ENCODE measurements around the gene DENND4C.
"Not testable (repeated sequence)": the region's sequence is repeated elsewhere in the genome, so short reads cannot be mapped to it uniquely, and the experiment has no call there.

Gene DENND4C

DNA sequence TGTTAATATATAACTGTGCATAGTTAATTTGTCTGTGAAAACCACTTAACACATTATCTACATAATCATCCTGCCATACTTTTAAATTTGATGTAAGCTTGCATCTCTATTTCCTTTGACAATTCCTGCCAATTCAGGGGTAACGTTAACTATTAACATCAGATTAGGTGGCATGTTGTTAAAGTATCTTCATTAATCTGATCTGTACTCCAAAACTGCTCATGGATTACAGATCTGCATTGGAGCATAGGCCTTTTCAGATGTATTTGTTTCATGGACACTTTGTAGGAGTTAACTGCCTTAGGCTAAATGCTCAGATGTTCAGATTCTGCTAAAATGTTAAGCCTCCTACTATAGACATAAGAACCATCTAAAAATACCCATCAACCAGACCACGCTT is 146.4 kb downstream of the DENND4C start:
- DNase-seq = no peak

DNA sequence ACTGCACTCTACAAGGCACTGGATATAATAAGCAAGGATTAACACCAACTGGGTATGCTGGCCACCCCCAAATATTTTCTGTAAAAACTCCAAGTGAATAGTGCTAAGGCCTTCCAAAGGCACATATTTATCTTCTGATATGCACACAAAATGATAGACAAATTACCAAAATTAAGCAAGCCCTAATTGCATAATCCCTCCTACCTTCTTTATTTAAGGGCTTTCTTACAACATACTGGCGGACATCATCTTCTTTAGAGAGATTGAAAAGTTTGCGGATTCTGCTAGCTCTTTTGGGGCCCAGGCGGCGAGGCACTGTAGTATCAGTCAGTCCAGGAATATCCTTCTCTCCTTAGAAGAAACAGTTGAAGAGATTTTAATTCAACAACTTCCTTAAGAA is 147.7 kb downstream of the DENND4C start:
- DNase-seq = no peak

DNA sequence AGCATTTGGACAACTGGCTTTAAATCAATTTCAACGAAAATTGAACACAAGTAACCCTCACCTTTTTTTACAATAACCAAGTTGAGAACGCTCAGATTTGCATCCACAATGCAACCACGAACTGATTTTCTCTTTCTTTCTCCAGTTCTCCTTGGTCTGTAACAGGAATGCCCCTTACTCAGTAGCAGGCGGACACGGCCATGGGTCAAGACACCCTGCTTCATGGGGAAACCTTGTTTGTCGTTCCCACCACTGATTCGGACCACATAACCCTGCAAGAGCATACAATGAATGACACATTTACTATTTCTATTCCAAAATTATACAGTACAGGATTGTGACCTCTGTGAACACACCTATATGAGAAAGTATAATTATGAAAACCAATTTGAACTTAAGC is 148.2 kb downstream of the DENND4C start:
- DNase-seq = peak; percentile 25

DNA sequence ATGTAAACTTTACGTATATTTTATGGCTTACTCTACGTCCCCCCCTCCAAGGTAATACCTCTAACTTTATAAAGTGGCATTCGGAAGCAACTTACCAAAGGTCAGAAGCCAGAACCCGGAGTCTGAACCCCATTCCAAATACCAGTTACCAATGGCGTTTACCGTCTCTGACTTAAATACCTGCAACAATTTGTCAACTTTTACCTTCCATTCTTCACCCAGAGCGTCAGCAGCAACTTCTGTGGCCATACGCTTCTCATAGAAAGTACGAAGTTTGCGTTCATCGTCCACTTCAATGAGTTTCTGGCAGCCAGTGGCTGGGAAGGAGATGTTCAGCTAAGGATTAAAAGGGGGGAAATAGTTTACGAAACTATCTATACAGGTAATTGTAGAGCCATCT is 148.8 kb downstream of the DENND4C start:
- DNase-seq = peak; percentile 21

DNA sequence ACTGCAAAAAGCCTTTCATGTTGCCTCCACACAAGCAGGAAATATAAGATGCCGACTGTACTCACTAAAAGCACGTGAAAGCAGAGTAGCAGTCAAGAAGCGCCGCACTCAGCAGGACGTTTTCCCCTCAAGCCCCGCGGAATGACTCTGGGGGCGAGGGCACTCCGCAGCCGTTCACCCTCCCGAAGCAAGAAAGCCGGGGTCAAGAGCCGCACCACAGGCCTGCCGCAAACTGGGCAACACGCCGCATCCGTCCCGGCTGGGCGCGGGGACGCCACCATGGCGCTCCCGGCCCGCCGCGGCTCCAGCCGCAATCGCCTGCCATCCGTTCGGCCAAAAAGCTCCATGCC is 149.2 kb downstream of the DENND4C start:
- no peak for DNase-seq

DNA sequence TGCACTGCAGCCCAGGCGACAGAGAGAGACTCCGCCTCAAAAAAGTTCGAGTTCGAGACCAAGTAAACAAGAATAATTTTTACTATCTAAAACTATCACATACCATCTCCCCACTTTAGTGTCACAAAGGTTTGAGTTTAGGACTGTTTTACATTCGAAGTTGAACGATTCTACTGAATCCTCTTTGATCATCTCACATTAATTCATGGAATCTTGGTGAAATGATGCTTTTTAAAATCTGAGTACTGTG is 150.3 kb downstream of the DENND4C start:
- no peak for DNase-seq

DNA sequence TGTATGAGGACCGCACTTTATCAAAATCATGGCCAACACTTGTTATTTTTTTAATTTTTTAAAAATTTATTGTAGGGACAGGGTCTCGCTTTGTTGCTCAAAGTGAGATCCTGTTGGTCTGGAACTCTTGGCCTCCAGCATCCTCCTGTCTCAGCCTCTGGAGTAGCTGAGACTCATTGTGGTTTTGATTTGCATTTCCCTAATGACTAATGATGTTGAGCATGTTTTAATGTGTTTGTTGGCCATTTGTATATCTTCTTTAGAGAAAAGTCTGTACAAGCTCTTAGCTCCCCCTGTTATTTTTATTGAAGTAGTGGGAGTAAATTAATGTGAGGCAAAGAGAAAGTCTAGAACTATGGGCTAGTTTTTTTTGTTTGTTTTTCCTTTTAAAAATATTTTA is 151.2 kb downstream of the DENND4C start:
- DNase-seq = peak; percentile 43

DNA sequence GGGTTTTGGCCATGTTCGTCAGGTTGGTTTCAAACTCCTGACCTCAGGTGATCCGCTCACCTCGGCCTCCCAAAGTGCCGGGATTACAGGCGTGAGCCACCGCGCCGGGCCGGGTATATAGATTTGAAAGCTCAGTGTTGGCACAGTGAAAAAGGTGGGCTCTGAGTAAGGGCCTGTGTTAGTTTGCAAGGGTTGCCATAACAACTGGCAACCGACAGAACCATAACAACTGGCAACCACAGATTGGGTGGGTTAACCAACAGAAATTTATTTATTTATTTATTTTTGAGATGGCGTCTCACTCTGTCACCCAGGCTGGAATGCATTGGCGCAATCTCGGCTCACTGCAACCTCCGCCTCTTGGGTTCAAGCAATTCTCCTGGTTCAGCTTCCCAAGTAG is 154.7 kb downstream of the DENND4C start:
- DNase-seq = not testable (repeated sequence)

DNA sequence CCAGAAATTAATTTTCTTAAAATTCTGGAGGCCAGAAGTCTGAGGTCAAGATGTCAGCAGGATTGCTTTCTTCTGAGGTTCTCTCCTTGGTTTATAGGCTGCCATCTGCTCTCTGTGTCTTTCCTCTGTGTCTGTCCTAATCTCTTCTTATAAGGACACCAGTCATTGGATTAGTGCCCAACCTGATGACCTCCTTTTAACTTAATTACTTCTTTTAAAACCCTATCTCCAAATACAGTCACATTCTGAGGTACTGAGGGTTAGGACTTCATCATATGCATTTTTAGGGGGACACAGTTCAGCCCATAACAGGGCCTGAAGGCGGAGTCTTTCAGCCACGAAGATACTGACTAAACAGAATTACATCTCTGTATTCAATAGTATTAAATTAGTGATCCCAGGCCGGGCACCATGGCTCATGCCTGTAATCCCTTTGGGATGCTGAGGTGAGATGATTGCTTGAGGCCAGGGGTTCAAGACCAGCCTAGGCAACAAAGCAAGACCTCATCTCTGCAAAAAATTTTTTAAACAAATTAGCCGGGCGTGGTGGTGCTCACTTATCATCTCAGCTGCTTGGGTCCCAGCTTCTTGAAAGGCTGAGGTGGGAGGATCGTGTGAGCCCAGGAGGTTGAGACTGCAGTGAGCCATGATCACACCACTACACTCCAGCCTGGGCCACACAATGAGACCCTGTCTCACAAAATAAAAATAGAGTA is 155.5 kb downstream of the DENND4C start:
- DNase-seq = no peak

DNA sequence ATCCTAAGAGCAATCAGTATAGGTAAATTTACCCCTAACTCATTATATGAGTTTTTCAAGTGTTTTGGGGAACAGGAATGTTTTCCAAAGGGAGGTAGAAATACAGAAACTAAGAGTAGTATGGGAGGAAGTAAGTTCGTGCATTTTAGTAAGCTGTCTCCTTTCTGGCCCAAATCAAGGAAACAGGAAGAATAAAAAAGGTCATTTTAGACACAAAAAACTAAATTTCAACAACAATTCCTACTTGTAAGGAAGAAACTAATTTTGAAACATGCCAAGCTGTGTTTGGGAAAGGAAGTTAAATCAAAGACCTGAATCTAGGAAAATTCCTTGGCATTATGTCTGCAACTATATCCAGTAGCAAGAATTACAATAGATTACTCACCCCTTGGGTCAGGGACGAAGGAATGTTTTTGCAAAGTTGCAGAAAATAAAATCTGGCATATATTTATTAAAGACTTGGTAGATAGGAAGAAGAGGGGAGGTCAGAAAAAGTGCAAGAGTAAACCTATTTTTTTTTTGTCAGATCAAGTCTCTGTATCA is 156.1 kb downstream of the DENND4C start:
- no peak for DNase-seq

DNA sequence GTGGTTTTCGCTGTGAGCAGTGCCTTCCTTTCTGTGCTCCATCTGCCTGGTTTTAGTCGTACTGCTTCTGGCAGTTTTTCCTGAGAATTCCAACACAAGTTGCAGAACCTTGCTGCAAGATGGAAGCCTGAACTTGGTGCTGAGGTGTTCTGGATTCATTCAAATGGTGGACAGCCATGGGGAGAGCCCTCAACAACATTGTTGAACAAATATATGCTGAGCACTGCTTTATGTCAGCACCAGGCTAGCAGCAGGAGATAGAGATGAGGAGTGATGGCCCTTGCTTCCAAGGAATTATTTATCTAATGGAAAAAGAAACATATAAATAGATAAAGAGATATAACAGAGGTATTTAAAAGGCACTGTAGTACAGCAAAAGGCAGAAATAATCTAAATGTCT is 156.8 kb downstream of the DENND4C start:
- DNase-seq = no peak

DNA sequence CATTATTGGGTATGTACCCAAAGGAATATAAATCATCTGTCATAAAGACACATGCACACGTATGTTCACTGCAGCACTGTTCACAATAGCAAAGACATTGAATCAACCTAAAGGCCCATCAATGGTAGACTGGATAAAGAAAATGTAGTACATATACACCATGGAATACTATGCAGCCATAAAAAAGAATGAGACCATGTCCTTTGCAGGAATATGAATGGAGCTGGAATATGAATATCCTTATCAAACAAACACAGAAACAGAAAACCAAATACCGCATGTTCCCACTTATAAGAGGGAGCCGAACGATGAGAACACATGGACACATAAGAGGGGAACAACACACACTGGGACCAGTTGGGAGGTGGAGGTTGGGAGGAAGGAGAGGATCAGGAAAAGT is 159.0 kb downstream of the DENND4C start:
- not testable (repeated sequence) for DNase-seq

DNA sequence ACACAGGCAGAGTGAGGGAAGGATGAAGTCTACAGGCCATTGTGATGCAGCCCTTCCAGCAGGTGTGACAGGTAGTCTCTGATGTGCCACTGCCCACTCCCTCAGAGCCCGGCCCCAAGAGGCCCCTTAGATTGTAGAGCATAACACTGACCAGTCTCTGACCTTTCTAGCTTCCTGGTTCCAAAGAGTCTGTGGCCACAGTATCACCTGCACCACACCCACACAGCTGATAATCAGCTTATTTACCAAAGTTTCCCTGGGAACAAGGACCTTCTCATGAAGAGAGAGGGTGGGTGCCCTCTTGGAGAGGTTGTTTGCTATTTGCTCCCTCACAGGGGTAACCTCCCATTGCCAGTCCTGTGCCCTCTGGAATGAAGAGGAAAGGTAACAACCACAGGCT is 167.4 kb downstream of the DENND4C start:
- DNase-seq = no peak

DNA sequence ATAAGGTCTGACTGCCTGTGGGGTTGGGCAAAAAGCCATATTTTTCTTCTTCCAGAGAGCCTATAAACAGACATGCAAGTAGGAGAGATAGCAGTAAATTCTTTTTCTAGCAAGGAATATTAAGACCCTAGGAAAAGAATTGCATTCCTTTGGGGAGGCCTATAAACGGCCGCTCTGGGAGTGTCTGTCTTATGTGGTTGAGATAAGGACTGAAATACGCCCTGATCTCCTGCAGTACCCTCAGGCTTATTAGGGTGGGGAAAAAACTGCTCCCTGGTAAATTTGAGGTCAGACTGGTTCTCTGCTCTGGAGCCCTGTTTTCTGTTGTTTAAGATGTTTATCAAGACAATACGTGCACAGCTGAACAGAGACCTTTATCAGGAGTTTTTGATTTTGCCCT is 172.7 kb downstream of the DENND4C start:
- not testable (repeated sequence) for DNase-seq

DNA sequence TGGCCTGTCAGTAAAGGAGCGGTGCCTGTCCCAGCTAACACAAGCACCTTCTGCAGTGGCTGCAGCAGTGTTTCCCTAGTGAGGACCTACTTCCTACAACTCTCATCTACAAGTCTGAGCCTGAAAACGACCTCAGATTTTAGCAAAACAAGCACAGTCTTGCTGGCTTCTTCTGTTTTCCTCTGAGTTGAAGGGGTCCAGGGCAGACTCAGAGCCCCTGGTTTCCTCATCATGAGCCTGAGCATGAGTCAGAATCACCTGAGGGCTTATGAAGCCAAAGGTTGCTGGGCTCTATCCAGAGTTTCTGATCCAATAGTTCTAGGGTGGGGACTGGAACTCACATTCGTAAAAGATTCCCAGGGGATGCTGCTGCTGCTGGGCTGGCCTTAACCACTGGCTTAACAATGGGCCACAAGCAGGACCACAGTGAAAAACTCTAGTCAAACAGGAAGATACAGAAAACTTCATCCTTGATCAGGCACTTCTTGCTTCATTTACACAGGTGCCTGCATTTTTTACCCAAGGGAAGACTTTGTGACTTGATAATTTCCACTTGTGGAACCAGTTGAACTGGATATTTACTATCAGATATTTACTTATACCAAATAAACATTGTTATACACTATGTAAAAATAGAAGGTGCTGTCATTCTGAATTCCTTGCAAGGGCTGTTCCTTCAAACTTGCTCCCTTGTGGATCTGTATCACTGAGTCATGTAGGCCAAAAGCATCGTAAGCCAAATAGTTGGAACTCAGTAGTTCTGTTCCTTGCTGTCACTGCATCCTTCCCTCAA is 174.0 kb downstream of the DENND4C start:
- DNase-seq = no peak

DNA sequence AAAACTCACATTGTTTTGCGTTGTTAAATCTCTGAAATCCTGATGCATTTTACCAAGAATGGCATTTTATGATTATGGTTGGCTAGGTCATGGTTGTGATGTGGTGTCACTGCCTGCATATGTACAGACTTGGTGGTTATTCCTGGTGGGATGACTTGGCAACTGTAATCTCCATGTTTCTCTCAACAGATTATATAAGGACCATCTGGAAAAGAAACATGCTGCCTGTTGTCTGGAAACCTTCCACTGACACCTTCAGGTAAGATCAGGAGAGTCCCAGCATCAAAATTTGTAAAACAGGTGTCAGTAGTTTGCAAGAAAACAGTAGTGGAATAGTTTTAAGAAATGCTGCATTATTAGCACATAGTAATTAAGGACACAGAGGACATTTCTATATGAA is 175.3 kb downstream of the DENND4C start:
- no peak for DNase-seq

DNA sequence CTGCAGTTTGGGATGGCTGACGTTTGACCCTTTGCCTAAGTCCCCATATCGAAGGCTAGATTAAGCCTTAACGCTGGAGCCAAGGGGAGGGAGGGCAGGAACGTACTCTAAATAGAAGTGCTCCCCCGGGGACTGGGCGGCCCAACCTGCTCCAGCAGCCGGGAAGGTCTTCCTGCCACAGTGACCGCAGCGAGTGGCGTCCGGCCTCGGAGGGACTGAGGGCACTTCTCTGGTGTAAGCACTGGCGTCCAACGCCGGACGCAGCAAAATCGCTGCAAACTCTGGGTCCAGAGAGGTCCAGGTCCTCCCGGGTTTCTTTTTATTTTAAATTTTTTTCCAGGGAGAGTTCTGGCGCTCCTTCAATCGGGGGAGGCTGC is 177.8 kb downstream of the DENND4C start:
- no peak for DNase-seq

DNA sequence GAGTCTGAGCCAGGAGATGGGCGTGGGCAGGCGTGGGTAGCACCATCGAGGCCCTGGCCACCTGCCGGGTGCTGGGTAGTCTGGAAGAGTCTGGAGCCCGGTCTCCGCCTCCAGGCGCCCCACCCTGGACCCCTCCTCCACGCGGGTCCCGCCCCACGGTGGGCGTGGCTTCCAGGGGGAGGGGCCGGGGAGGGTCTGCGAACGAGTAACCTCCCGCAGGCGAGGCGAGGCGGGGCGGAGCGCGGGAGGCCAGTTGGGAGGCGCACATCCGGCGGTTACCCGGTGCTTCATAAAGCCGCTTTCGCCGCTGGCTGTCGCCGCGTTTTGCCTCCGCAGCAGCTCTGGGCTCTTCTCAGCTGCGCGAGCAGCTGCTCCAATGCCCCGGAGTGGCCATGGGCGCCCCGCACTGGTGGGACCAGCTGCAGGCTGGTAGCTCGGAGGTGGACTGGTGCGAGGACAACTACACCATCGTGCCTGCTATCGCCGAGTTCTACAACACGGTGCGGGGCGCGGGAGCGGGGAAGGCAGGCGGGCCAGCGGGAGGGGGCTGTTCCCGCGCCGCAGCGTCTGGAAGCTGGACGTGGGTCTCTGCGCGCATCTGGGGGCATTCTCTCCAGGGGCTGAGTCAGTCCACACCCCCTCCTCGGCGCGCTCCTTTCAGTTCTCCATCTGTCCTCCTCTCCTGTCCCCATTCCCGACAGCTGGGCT is 178.4 kb downstream of the DENND4C start, which contains the start of gene ACER2:
Gene ACER2 (plus strand): TSS at position 317 of the 708 bp plus-strand sequence. CDS start 76 bp downstream, at position 393.
- DNase-seq = peak; percentile 97

DNA sequence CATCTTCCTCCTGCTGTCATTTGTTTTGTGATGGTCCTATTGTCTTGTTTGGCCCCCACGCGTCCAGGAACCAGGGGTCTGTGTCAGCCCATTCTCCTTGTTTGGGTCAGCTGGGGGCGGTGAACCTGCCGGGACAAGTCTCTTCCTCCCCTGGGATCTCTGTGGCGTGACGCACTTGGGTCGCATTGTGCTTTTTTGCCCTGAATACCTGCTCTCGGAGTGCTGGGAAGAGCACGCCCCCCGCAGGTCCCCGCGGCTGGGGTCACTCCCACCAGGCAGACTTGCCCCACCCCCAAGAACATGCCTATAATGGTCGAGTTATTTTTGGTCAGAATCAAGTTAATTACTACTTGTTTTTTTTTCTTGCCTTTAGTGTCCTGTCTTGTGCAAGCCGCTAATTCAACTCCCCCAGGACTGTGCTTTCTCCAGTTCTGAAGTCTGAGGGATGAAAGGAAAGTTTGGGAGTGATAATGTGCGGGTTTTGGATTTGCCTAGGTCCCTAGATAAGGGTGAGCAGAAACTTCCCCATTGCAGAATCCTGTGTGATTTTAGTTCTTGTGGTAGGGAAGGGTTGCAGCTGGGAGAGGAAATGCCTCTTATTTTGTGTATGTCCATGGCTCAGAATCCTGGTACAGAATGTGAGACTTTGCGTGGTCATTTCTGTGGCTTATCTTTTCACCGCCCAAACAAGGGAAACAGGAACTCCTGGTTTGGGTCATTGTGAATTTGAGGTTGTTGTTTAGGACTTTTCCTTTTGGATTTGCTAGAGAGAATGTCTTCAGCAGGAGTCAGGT is 179.1 kb downstream of the DENND4C start:
- peak; percentile 11 for DNase-seq

DNA sequence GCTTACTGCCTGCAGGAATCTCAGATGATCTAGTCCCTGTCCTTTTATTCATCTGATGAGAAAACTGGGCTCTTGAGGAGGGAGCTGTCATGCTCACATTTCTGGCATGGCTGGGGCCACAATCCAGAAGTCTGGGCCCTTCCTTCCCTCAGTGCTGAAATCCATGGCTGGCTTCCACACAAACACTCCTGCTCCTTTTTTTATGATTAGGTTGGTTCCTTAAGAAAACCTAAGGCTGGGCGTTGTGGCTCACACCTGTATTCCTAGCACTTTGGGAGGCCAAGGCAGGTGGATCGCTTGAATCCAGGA is 179.7 kb downstream of the DENND4C start:
- no peak for DNase-seq

DNA sequence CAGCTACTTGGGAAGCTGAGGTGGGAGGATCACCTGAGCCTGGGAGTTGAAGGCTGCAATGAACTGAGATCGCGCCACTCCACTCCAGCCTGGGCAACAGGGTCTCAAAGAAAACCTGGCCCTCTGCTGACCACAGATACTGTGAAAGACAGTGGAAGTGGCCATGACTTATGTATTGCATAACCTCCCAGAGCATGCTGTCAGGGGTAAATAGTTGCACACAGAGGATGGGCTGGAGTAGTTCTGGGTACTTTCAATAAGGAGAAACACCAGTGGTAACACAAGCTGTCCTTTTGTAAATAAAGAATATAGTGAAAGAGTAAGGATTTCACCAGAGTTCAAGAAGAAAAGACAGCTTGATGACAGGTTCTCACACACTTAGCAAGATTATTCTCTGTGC is 180.1 kb downstream of the DENND4C start:
- no peak for DNase-seq

DNA sequence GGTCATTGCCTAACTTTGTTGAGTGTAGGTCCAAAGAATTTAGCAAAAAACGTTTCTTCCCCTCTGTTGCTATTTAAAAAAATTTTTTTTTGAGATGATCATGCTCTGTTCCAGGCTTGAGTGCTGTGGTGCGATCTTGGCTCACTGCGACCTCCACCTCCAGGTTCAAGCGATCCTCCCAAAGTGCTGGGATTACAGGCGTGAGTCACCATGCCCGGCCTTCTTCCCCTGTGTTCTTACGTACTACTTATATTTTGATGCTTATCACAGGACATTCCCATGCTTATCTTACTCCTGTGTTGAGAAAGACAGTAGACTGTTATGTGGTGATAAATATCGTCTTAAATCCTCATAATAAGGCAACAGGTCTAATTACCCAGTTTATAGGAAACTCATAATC is 180.8 kb downstream of the DENND4C start:
- no peak for DNase-seq

DNA sequence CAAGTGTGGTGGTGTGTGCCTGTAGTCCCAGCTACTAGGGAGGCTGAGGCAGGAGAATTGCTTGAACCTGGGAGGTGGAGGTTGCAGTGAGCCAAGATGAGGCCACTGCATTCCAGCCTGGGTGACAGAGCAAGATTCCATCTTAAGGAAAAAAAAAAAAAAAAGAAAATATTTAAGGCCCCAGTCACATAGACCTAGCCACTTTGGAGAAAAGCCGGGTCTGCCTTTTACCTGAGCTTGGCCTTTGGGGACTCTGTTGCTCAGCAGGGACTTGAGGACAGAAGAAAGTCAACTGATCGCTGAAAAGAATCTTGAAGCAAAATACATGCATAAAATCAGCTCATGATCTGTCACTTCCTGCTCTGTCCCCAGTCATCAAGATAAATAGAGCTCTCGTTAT is 183.0 kb downstream of the DENND4C start:
- not testable (repeated sequence) for DNase-seq

Measured in activated CD4-positive, alpha-beta T cell treated with anti-CD3 and anti-CD28 coated beads, Interleukin-10, Interleukin-2, amounts not matched to agents 100 ng/mL and 50 ng/mL, durations not matched to agents 16 hours and 8 hours (primary cell).